Adipocyte (in vitro differentiated cells): ENCODE data around the gene TRNT1.

Source experiments
- DNase-seq: peaks from one replicate; pipeline ENCODE4 v3.0.0-alpha.2; 2015; ENCODE audit warnings: low read depth
- H3K27me3 ChIP-seq: replicated peaks from 2 replicates; pipeline ENCODE4 v1.7.0; 2013; ENCODE audit warnings: mild to moderate bottlenecking, low read length, moderate library complexity; ENCODE audit not compliant: control insufficient read depth, insufficient read depth
- H3K36me3 ChIP-seq: 2 replicates; pipeline ENCODE4 v1.7.0; 2013; ENCODE audit warnings: low read length, mild to moderate bottlenecking, moderate library complexity; ENCODE audit not compliant: control insufficient read depth, insufficient read depth, severe bottlenecking
- H3K4me1 ChIP-seq: 2 replicates; pipeline ENCODE4 v1.7.0; 2013; ENCODE audit warnings: mild to moderate bottlenecking, low read length, moderate library complexity; ENCODE audit not compliant: control insufficient read depth, insufficient read depth
- H3K4me3 ChIP-seq: 2 replicates; pipeline ENCODE4 v1.7.0; 2013; ENCODE audit warnings: mild to moderate bottlenecking, low read length, moderate library complexity
- H3K9ac ChIP-seq: 2 replicates; pipeline ENCODE4 v1.7.0; 2013; ENCODE audit warnings: mild to moderate bottlenecking, low read length, moderate library complexity
- H3K9me3 ChIP-seq: 2 replicates; pipeline ENCODE4 v1.7.0; 2013; ENCODE audit warnings: mild to moderate bottlenecking, low read length, moderate library complexity; ENCODE audit not compliant: control insufficient read depth

The TRNT1 gene

DNA sequence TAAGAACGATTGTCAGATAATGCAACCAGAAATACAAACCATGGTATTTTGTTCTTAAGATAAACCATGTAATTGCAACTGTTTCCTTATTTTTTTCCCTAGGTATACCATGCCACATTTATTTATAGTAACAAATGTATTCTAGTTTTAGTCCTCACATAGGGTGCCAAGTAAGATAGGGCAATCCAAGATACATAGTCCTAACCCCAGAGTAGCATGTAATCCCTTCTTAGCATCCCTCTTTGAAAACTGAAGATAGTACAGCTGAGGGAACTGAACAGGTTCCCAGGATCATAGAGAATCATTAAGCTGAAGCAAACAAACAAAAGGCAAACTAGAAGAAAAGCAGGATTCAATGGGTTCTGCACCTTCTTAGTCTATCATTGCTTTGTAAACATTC, 24.8 kb downstream of the TRNT1 start:
- no peak overlapping the region for H3K4me3 ChIP-seq
- no peak overlapping the region for H3K9ac ChIP-seq
- no peak for DNase-seq
- peaks cover 6% of the 10 kb centered on the region for H3K4me1 ChIP-seq
- no peaks in the 10 kb centered on the region for H3K9me3 ChIP-seq
- H3K36me3 ChIP-seq = peaks cover 97% of the 10 kb centered on the region
- H3K27me3 ChIP-seq = no peaks in the 10 kb centered on the region

DNA sequence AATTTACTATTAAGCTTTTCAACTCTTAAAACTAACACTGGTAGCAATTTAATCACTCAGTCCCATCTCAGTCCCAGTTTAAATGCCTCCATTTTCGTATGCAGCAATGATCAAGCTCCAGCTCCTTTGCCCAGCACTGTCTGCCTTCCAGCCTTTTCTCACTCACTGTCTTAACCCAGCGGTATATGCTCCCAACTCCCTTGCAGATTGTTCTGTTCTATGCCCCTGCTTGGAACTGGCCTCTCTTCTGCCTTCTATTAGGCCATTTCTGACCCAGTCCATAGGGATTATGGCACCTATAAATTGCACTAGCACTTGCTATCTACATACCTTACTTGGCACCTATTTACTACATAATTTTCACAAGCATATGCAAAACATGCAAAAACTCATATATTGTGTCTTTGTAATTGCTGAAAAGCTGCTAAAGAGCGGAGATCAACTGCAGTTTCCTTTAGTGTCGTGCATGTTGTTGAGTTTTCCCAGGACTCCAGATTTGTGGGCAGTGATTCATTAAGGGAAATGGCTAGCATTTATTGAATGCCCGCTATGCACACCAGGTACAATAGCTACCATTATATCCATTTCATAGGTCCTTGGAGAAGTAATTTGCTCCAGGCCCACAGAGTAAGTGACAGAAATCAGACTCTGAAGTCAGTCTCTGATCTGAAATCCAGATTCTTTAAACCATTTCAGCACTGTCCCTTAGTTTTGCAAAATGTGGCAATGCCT, 28.3 kb downstream of the TRNT1 start:
- Histone ChIP-seq H3K36me3 (peaks cover 94% of the 10 kb centered on the region), H3K9ac (no peak overlapping the region), H3K27me3 (no peaks in the 10 kb centered on the region), H3K4me3 (no peak overlapping the region), H3K4me1 (peaks cover 4% of the 10 kb centered on the region), H3K9me3 (no peaks in the 10 kb centered on the region)
- DNase-seq = no peak

DNA sequence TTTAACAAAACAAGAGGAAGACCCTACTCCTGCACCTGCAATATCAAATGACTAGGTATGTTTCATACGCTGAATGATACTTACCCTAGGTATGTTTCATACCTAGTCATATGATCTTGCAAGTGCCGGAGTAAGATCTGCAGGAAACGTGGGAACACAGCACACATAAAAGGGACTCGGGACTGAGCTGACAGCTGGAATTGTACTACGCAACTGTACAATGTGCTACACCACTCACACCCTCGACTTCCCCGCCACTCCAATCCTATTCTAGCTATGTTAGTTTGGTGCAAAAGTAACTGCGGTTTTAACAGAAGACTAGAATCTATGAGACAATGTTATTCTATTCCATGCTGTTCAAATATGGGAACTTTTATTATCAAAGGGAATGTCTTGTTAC, 30.7 kb downstream of the TRNT1 start:
- H3K9ac ChIP-seq = no peak overlapping the region
- peaks cover 82% of the 10 kb centered on the region for H3K36me3 ChIP-seq
- H3K27me3 ChIP-seq = no peaks in the 10 kb centered on the region

DNA sequence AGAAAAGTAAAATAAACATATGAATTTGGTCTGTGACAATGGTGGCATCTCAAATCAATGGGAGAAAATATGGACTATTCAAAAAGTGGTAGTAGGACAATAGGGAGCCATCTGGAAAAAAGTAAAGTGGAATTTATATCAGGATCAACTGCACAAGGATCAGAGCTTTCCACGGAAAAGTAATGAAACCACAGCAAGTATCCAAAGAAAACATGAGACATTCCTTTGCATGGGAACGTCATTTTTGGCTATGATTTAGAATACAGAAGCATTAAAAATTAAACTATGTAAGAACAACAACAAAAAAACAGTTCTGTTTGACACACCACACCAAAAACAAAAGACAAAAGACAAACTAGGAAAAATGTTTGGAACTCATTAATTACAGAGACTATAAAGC, 34.1 kb downstream of the TRNT1 start:
- peaks cover 79% of the 10 kb centered on the region for H3K36me3 ChIP-seq
- peak; percentile 28 for DNase-seq
- H3K27me3 ChIP-seq = no peaks in the 10 kb centered on the region

More for the DNA sequence above, 30.7 kb downstream of the TRNT1 start:
- Histone ChIP-seq H3K4me1 (peaks cover 11% of the 10 kb centered on the region), H3K9me3 (no peaks in the 10 kb centered on the region), H3K4me3 (no peak overlapping the region)
- DNase-seq = no peak

DNA sequence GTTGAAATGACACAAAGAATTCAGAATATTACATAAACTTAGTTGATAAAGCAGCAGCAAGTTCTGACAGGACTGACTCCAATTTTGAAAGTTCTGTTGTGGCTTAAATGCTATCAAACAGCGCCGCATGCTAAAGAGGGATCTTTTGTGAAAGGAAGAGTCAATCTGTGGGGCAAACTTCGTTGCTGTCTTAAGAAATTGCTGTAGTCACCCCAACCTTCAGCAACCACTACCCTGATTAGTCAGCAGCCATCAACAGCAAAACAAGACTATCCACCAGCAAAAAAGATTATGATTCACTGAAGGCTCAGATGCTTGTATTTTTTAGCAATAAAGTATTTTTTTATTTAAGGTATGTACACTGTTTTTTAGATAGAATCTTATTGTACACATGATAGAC, 38.5 kb downstream of the TRNT1 start:
- no peaks in the 10 kb centered on the region for H3K27me3 ChIP-seq
- H3K4me3 ChIP-seq = no peak overlapping the region
- H3K4me1 ChIP-seq = peaks cover 7% of the 10 kb centered on the region
- H3K36me3 ChIP-seq = peaks cover 81% of the 10 kb centered on the region
- H3K9me3 ChIP-seq = no peaks in the 10 kb centered on the region
- no peak overlapping the region for H3K9ac ChIP-seq
- no peak for DNase-seq

More for the DNA sequence above, 34.1 kb downstream of the TRNT1 start:
- H3K4me3 ChIP-seq = no peak overlapping the region
- H3K9ac ChIP-seq = no peak overlapping the region
- no peaks in the 10 kb centered on the region for H3K9me3 ChIP-seq
- peaks cover 11% of the 10 kb centered on the region for H3K4me1 ChIP-seq

DNA sequence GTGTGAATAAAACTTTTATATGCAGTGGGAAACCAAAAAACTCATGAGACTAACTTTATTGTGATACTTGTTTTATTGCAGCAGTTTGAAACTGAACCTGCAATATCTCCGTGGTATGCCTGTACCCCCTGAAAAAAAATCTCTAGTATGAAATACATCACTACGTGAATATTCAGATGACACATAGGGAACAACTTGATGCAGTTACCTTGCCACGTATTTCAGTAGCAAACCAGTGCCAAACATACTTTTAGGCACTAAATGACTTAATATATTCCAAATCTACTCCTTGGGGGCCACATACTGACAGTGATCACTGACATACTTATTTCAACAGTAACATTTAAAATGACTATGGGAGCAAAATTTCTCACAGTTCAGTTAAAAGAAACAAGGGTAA, 38.9 kb downstream of the TRNT1 start:
- H3K4me1 ChIP-seq = peaks cover 4% of the 10 kb centered on the region
- no peak overlapping the region for H3K4me3 ChIP-seq
- DNase-seq = no peak
- no peaks in the 10 kb centered on the region for H3K27me3 ChIP-seq
- H3K9ac ChIP-seq = no peak overlapping the region
- no peaks in the 10 kb centered on the region for H3K9me3 ChIP-seq
- H3K36me3 ChIP-seq = peaks cover 81% of the 10 kb centered on the region

DNA sequence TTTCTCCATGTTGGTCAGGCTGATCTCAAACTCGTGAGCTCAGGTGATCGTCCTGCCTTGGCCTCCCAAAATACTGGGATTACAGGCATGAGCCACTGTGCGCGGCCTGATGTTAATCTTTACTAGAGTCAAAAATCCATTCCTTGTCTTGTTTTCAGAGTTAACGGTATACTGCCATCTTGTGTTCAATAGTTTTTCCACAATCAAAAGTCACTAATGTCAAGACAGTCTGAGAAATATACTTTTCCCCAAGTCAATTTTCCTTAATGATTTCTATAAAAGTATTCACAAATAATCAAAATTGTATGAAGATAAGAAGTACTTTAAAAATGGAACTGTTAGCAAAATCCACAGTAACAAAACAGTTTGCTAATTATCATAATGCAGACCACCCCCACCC, 44.3 kb downstream of the TRNT1 start:
- Histone ChIP-seq H3K27me3 (no peaks in the 10 kb centered on the region), H3K9me3 (no peaks in the 10 kb centered on the region), H3K36me3 (peaks cover 83% of the 10 kb centered on the region), H3K4me3 (no peak overlapping the region), H3K9ac (no peak overlapping the region), H3K4me1 (no peaks in the 10 kb centered on the region)
- peak; percentile 33 for DNase-seq

DNA sequence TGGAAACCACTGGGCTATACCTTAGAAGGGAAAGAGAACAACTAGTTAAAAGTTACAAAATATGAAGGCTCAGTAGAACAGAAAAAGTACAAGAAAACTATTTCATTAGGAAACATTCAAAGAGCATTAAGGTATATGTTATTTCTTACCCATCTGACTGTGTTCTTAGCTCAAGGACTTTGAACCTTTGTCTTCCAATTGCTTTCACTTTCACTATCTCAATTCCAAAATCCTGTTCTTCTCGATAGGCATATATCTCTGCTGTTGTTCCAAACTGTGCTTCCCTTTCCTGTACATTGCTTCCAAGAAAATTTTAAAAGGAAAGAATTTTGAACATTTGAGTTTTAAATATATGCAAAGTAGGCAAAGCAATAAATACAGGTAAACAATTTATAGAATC, 45.9 kb downstream of the TRNT1 start:
- peaks cover 2% of the 10 kb centered on the region for H3K4me1 ChIP-seq
- H3K27me3 ChIP-seq = no peaks in the 10 kb centered on the region
- no peaks in the 10 kb centered on the region for H3K9me3 ChIP-seq
- H3K36me3 ChIP-seq = peaks cover 66% of the 10 kb centered on the region
- H3K4me3 ChIP-seq = no peak overlapping the region
- no peak overlapping the region for H3K9ac ChIP-seq
- DNase-seq = no peak

DNA sequence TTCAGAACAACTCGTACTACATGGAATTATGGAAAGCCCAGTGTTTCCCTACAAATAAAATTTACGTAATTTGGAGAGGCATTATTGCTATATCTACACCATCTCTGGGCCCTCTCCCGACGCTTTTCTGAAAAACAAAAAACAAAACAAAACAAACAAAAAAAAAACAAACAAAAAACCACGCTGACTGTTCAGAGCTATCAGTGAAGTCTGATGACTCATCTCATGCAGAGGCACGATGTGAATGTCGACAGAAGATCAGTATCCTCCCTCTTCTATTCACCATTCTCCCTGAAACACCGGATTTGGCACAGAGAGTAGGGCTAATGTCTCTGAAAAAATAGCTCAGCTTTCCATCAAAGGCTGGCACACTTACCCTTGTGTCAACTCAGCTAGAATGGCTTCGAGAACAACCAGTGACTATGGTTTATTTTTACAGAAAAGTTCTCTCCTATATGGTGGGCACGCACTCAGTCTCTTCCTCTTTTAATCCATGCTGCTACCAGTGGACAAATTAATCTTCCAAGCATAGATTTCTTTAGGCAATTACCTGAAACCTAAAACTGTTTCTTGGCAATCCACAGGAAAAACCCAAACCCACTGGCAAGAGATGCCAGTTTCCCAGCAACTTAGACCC, 51.2 kb downstream of the TRNT1 start:
- H3K4me3 ChIP-seq = peak overlapping the region; percentile 89

DNA sequence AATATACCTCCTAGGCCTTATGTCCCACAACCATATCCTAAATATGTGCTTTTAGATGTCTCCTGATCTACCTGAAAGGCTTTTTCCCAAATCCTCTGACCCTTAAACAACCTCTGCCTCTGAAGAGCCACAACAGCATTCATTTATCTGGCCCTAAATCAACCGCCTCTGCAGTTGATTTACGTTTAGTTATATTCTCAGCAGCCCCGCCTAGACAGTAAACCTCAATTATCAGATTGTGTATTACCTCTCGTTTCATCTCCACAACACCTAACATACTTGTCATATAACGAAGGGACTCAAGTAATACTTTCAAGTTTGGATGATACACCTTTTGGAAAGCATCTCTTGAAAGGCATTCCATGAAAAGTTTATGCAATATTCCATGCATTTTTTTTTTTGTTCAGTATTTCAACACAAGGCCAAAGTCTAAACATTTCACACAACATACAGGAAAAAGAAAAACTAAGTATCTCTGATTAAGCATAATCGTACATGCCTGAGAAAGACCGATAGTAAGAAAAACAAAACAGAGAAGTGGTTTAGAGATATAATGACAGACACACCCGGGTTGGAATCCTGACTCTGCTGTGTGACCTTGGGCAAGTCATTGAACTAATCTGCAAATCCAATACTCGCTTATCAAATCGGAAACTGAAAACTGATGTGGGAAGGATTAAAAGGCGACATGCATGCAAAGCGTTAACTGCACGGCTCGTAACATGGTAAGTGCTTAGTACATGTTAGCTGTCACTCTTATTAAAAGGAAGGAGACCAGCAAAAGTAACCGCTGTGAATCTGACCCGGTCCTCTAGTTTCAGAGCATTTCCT, 52.0 kb downstream of the TRNT1 start:
- peak overlapping the region; percentile 89 for H3K4me3 ChIP-seq
- H3K27me3 ChIP-seq = no peaks in the 10 kb centered on the region
- DNase-seq = no peak
- peaks cover 12% of the 10 kb centered on the region for H3K36me3 ChIP-seq
- H3K9me3 ChIP-seq = no peaks in the 10 kb centered on the region
- peaks cover 14% of the 10 kb centered on the region for H3K4me1 ChIP-seq
- peak overlapping the region; percentile 91 for H3K9ac ChIP-seq

More for the DNA sequence above, 51.2 kb downstream of the TRNT1 start:
- Histone ChIP-seq H3K27me3 (no peaks in the 10 kb centered on the region), H3K9ac (peak overlapping the region; percentile 91), H3K9me3 (no peaks in the 10 kb centered on the region), H3K36me3 (peaks cover 20% of the 10 kb centered on the region), H3K4me1 (peaks cover 14% of the 10 kb centered on the region)
- DNase-seq = peak; percentile 14

DNA sequence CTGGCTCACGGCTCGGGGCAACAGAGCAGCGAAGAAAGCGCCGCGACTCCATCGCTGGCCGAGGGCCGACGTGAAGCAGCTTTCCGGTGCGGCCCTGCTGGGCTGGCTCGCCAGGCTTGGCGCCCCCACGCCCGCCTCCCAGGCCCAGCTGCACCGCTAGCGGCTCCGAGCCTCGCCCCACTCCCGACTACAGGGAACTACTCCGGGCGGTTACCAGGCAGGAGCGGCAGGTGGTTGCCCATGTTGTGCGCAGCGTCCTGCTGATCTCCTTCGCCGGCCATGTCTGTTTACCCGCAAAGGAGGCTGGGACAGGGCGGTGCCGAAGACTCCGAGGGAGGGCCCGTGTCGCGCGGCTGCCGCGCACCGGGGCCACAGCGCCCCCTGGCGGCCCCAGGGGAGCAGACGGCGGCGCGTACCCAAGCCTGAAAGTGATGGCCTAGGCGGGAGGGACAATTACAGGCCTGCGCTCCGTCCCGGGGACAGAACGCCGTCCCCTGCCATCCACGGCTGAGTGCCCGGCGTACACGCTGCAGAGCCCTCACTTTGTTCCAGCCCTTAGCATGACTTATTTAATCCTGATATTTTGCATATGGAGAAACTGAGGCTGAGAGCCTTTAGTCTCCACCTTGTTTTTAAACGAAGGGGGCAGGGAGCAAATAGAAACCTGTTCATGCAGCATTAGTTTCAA, 52.8 kb downstream of the TRNT1 start, which contains the start of gene CRBN:
CRBN (minus strand) TSS at position 285 of the 688 bp plus-strand sequence; CDS start at position 281, 4 bp downstream.
- peak within 1 kb of the TSS; percentile 89 for H3K4me3 ChIP-seq
- no peaks in the 10 kb centered on the region for H3K9me3 ChIP-seq
- peaks cover 14% of the 10 kb centered on the region for H3K4me1 ChIP-seq
- peak; percentile 95 for DNase-seq
- no peaks in the 10 kb centered on the region for H3K27me3 ChIP-seq
- peaks cover 5% of the 10 kb centered on the region for H3K36me3 ChIP-seq
- H3K9ac ChIP-seq = peak within 1 kb of the TSS; percentile 91
